HEK293 (cell line): Measurements from ENCODE around the gene IDH3B.

Experiments
- CTCF ChIA-PET: fragments of 350-600 bp; formaldehyde crosslinking; extraction: SDS; loops from one replicate; lab custom pipeline; 2021; ENCODE audit warnings: antibody characterized with exemption; lab: Yijun Ruan, JAX
- POLR2A ChIA-PET: fragments of 300-600 bp; formaldehyde crosslinking; extraction: SDS; loops from one replicate; lab custom pipeline; 2020; ENCODE audit warnings: antibody characterized with exemption, inconsistent platforms; lab: Yijun Ruan, JAX
- H3K27ac ChIP-seq: fragments of 200-500 bp; sonication (Bioruptor generic); 2 replicates; pipeline ENCODE4 v1.5.1; 2014; ENCODE audit warnings: low read depth, low read length, control low read depth, inconsistent platforms; ENCODE audit errors: extremely low read depth
- H3K36me3 ChIP-seq, 2 experiments: fragments of 200-500 bp in 1 of 2; sonication (Bioruptor generic) in 1 of 2; 1 replicate in 1 of 2; 2 replicates in 1 of 2; pipeline ENCODE4 v1.5.1; 2014 to 2017; ENCODE audit warnings: inconsistent platforms in 2 of 2, low read length in 2 of 2; ENCODE audit not compliant: control insufficient read depth in 2 of 2, insufficient read depth in 1 of 2
- H3K4me1 ChIP-seq: fragments of 200-500 bp; sonication (Bioruptor generic); 2 replicates; pipeline ENCODE4 v1.5.1; 2014; ENCODE audit warnings: mild to moderate bottlenecking, low read length, inconsistent platforms; ENCODE audit not compliant: control insufficient read depth, insufficient read depth
- H3K4me3 ChIP-seq: 2 replicates; pipeline ENCODE4 v1.5.1; 2011; ENCODE audit warnings: low read depth, mild to moderate bottlenecking, control low read depth, low read length, moderate library complexity
- H3K9me3 ChIP-seq: fragments of 200-500 bp; sonication (Bioruptor generic); 2 replicates; pipeline ENCODE4 v1.5.1; 2014; ENCODE audit warnings: low read depth, low read length, inconsistent platforms; ENCODE audit not compliant: control insufficient read depth, insufficient read depth
- BCL6B ChIP-seq: fragments of 450-650 bp; formaldehyde crosslinking; IDR thresholded peaks from 2 replicates; pipeline ENCODE4 v1.5.1; 2017; ENCODE audit warnings: missing biosample characterization, missing genetic modification characterization
- GLI2 ChIP-seq: fragments of 450-650 bp; formaldehyde crosslinking; IDR thresholded peaks from 2 replicates; pipeline ENCODE4; 2017; ENCODE audit warnings: missing biosample characterization, missing genetic modification characterization, low read depth, borderline replicate concordance
- GLIS1 ChIP-seq: fragments of 450-650 bp; formaldehyde crosslinking; IDR thresholded peaks from 2 replicates; pipeline ENCODE4 v1.5.1; 2016; ENCODE audit warnings: missing biosample characterization, missing genetic modification characterization
- IKZF3 ChIP-seq: fragments of 450-650 bp; IDR thresholded peaks from 2 replicates; pipeline ENCODE4 v1.5.0; 2018; ENCODE audit warnings: missing biosample characterization, mild to moderate bottlenecking, missing genetic modification characterization, moderate library complexity
- MYNN ChIP-seq: fragments of 450-650 bp; formaldehyde crosslinking; IDR thresholded peaks from 2 replicates; pipeline ENCODE4 v1.5.1; 2016; ENCODE audit warnings: missing biosample characterization, missing genetic modification characterization, borderline replicate concordance
- OSR2 ChIP-seq: fragments of 450-650 bp; formaldehyde crosslinking; IDR thresholded peaks from 2 replicates; pipeline ENCODE4 v1.5.1; 2016; ENCODE audit warnings: missing biosample characterization, missing genetic modification characterization
- SCRT2 ChIP-seq: fragments of 450-650 bp; formaldehyde crosslinking; IDR thresholded peaks from 2 replicates; pipeline ENCODE4 v1.5.1; 2016; ENCODE audit warnings: missing biosample characterization, missing genetic modification characterization
- WT1 ChIP-seq: fragments of 450-650 bp; formaldehyde crosslinking; IDR thresholded peaks from 2 replicates; pipeline ENCODE4 v1.5.1; 2016; ENCODE audit warnings: missing biosample characterization, missing genetic modification characterization
- ZBTB17 ChIP-seq: fragments of 450-650 bp; formaldehyde crosslinking; IDR thresholded peaks from 2 replicates; pipeline ENCODE4 v1.5.1; 2016; ENCODE audit warnings: missing biosample characterization, missing genetic modification characterization
- ZBTB8A ChIP-seq: fragments of 450-650 bp; formaldehyde crosslinking; IDR thresholded peaks from 2 replicates; pipeline ENCODE4 v1.5.1; 2016; ENCODE audit warnings: missing biosample characterization, missing genetic modification characterization
- ZIC2 ChIP-seq: fragments of 450-650 bp; formaldehyde crosslinking; IDR thresholded peaks from 2 replicates; pipeline ENCODE4 v1.5.1; 2016; ENCODE audit warnings: missing biosample characterization, missing genetic modification characterization
- ZNF155 ChIP-seq: fragments of 450-650 bp; formaldehyde crosslinking; IDR thresholded peaks from 2 replicates; pipeline ENCODE4 v1.5.1; 2016; ENCODE audit warnings: missing biosample characterization, missing genetic modification characterization
- ZNF174 ChIP-seq: fragments of 450-650 bp; formaldehyde crosslinking; IDR thresholded peaks from 2 replicates; pipeline ENCODE4 v1.5.0; 2017; ENCODE audit warnings: missing biosample characterization, mild to moderate bottlenecking, missing genetic modification characterization
- ZNF184 ChIP-seq: fragments of 450-650 bp; IDR thresholded peaks from 2 replicates; pipeline ENCODE4 v1.5.1; 2018; ENCODE audit warnings: missing biosample characterization, mild to moderate bottlenecking, missing genetic modification characterization
- ZNF2 ChIP-seq: fragments of 450-650 bp; formaldehyde crosslinking; IDR thresholded peaks from 2 replicates; pipeline ENCODE4 v1.5.1; 2016; ENCODE audit warnings: missing biosample characterization, missing genetic modification characterization
- ZNF292 ChIP-seq: fragments of 450-650 bp; formaldehyde crosslinking; IDR thresholded peaks from 2 replicates; pipeline ENCODE4 v1.5.1; 2016; ENCODE audit warnings: low read depth, missing biosample characterization, missing genetic modification characterization, borderline replicate concordance
- ZNF335 ChIP-seq: fragments of 450-650 bp; formaldehyde crosslinking; conservative IDR thresholded peaks from 2 replicates; pipeline ENCODE4 v1.5.1; 2016; ENCODE audit warnings: missing biosample characterization, missing genetic modification characterization
- ZNF341 ChIP-seq: fragments of 450-650 bp; formaldehyde crosslinking; IDR thresholded peaks from 2 replicates; pipeline ENCODE4; 2016; ENCODE audit warnings: low read depth, missing biosample characterization, missing genetic modification characterization
- ZNF398 ChIP-seq: fragments of 450-650 bp; formaldehyde crosslinking; IDR thresholded peaks from 2 replicates; pipeline ENCODE4 v1.5.1; 2017; ENCODE audit warnings: missing biosample characterization, missing genetic modification characterization
- ZNF433 ChIP-seq: fragments of 450-650 bp; formaldehyde crosslinking; IDR thresholded peaks from 2 replicates; pipeline ENCODE4 v1.5.1; 2016; ENCODE audit warnings: missing biosample characterization, missing genetic modification characterization, low read depth
- ZNF501 ChIP-seq: fragments of 450-650 bp; formaldehyde crosslinking; IDR thresholded peaks from 2 replicates; pipeline ENCODE4 v1.5.1; 2016; ENCODE audit warnings: missing biosample characterization, missing genetic modification characterization
- ZNF571 ChIP-seq: fragments of 450-650 bp; formaldehyde crosslinking; IDR thresholded peaks from 2 replicates; pipeline ENCODE4 v1.5.0; 2017; ENCODE audit warnings: missing biosample characterization, missing genetic modification characterization
- ZNF600 ChIP-seq: fragments of 450-650 bp; formaldehyde crosslinking; IDR thresholded peaks from 2 replicates; pipeline ENCODE4 v1.5.1; 2016; ENCODE audit warnings: missing biosample characterization, missing genetic modification characterization
- ZSCAN23 ChIP-seq: fragments of 450-650 bp; formaldehyde crosslinking; IDR thresholded peaks from 2 replicates; pipeline ENCODE4 v1.5.1; 2016; ENCODE audit warnings: missing biosample characterization, missing genetic modification characterization
- TF ChIP-seq, protein P1 (sequence below): fragments of 450-650 bp; formaldehyde crosslinking; IDR thresholded peaks from 2 replicates; pipeline ENCODE4 v1.5.1; 2016; ENCODE audit warnings: missing biosample characterization, missing genetic modification characterization

Gene IDH3B

GRCh38 chr20:2708073-2708415 lies 44.0 kb upstream of the IDH3B start:
- H3K27ac ChIP-seq, result no peak overlapping the region
- peaks cover 4% of the 10 kb centered on the region; the same call in 1 of the 2 replicates for H3K4me1 ChIP-seq
- ChIA-PET POLR2A (interaction anchor here (1.0 kb wide), 1 partner anchor 21 kb away, joined by 4 read pairs; no protein-coding TSS in a partner anchor), CTCF (interaction anchor here (0.7 to 1.2 kb wide), 2 partner anchors 44 to 788 kb away, joined by 3 read pairs; no protein-coding TSS in a partner anchor)
- peaks cover 0 to 13% of the 10 kb centered on the region in 2 experiments; a peak in 1 of 3 replicates for H3K36me3 ChIP-seq
- TF ChIP-seq GLIS1 (tag by site-specific recombination) (peak; percentile 83), ZNF600 (tag by site-specific recombination) (no peak), OSR2 (tag by site-specific recombination) (peak; percentile 66), BCL6B (tag by site-specific recombination) (no peak), ZIC2 (tag by site-specific recombination) (peak; percentile 83), ZNF433 (no peak), ZNF184 (tag by site-specific recombination) (no peak), ZBTB17 (tag by site-specific recombination) (no peak), ZNF174 (tag by site-specific recombination) (no peak), ZBTB8A (tag by site-specific recombination) (peak; percentile 41; the same call in 1 of the 2 replicates), ZNF341 (peak; percentile 94), ZNF398 (0 out of 2 replicates have a peak, but pooled peaks have one; percentile 11), ZNF2 (tag by site-specific recombination) (no peak), ZNF335 (tag by site-specific recombination) (peak; percentile 30; the same call in 1 of the 2 replicates), IKZF3 (tag by site-specific recombination) (0 out of 2 replicates have a peak, but pooled peaks have one; percentile 22), ZNF501 (tag by site-specific recombination) (no peak), ZNF571 (no peak), ZNF155 (tag by site-specific recombination) (no peak), WT1 (tag by site-specific recombination) (no peak)
- no peaks in the 10 kb centered on the region for H3K9me3 ChIP-seq
- H3K4me3 ChIP-seq, result no peak overlapping the region

DNA sequence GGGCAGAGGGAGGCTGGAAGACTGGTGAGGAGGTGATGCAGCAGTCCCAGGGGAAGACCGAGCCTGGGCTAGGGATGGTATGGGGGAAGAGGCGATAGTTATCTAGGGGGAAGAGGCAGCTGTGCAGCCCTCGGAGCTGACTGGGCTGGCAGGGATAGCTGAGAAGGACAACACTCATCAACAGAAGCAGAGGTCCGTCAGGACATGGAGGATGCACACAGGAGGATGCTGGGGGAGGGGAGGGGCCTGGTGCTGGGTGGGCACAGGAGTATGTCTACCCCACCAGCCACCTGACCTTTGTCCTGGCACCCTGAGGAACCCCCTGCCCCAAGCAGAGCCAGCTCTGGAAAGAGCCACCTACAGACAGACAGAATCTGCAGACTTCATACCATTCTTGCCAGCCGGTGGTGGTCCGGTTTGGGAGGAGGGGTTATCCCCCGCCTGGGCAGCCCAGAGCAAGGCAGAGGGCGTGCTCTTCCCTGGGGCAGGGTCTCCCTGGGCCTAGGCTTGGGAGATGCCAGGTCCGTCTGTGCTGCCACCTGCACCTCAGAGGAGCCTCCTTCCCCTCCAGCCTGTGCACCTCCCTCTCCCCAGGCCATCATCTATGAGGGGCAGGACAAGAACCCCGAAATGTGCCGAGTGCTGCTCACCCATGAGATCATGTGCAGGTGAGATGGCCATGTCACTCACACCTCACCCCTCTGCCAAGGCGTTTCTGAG lies 43.5 kb upstream of the IDH3B start:
- no peak overlapping the region for H3K4me3 ChIP-seq
- peaks cover 4% of the 10 kb centered on the region; the same call in 1 of the 2 replicates for H3K4me1 ChIP-seq
- CTCF ChIA-PET, result interaction anchor here (1.2 kb wide), 1 partner anchor 45 kb away, joined by 3 read pairs; no protein-coding TSS in a partner anchor
- H3K27ac ChIP-seq, result no peak overlapping the region
- no peaks in the 10 kb centered on the region for H3K9me3 ChIP-seq
- H3K36me3 ChIP-seq, result peaks cover 0 to 13% of the 10 kb centered on the region in 2 experiments; a peak in 1 of 3 replicates
- POLR2A ChIA-PET, result interaction anchor here (1.0 kb wide), 1 partner anchor 22 kb away, joined by 4 read pairs; no protein-coding TSS in a partner anchor
- no peak for TF ChIP-seq ZSCAN23 (tag by site-specific recombination)
- no peak for TF ChIP-seq GLI2 (tag by site-specific recombination)
- no peak for TF ChIP-seq MYNN (tag by site-specific recombination)
- TF ChIP-seq, protein P1, sequence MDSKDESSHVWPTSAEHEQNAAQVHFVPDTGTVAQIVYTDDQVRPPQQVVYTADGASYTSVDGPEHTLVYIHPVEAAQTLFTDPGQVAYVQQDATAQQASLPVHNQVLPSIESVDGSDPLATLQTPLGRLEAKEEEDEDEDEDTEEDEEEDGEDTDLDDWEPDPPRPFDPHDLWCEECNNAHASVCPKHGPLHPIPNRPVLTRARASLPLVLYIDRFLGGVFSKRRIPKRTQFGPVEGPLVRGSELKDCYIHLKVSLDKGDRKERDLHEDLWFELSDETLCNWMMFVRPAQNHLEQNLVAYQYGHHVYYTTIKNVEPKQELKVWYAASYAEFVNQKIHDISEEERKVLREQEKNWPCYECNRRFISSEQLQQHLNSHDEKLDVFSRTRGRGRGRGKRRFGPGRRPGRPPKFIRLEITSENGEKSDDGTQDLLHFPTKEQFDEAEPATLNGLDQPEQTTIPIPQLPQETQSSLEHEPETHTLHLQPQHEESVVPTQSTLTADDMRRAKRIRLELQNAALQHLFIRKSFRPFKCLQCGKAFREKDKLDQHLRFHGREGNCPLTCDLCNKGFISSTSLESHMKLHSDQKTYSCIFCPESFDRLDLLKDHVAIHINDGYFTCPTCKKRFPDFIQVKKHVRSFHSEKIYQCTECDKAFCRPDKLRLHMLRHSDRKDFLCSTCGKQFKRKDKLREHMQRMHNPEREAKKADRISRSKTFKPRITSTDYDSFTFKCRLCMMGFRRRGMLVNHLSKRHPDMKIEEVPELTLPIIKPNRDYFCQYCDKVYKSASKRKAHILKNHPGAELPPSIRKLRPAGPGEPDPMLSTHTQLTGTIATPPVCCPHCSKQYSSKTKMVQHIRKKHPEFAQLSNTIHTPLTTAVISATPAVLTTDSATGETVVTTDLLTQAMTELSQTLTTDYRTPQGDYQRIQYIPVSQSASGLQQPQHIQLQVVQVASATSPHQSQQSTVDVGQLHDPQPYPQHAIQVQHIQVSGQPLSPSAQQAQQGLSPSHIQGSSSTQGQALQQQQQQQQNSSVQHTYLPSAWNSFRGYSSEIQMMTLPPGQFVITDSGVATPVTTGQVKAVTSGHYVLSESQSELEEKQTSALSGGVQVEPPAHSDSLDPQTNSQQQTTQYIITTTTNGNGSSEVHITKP (tag by site-specific recombination), result no peak
- no peak for TF ChIP-seq SCRT2
- no peak for TF ChIP-seq ZNF292 (tag by site-specific recombination)
